SIG-M5 treated with dmso at 0.1 percent for 504 hours (cell line): ENCODE data around the gene STMN3.
"Not testable (repeated sequence)": the region's sequence is repeated elsewhere in the genome, so short reads cannot be mapped to it uniquely, and the experiment has no call there.

Experiments
- DNase-seq: peaks from one replicate; lab custom pipeline; 2025; ENCODE audit not compliant: unreplicated experiment; lab: John Stamatoyannopoulos, UW

Gene STMN3

GRCh38 chr20:63678667-63679465 lies 25.6 kb upstream of the STMN3 start:
- no peak for DNase-seq

- DNase-seq, result no peak
Measured at GRCh38 chr20:63678071-63678470, 24.8 kb upstream of the STMN3 start.

- no peak for DNase-seq
Measured at GRCh38 chr20:63675681-63676368, 22.6 kb upstream of the STMN3 start.

- DNase-seq, result no peak
Measured at GRCh38 chr20:63673951-63674350, 20.7 kb upstream of the STMN3 start.

- DNase-seq, result no peak
Measured at GRCh38 chr20:63672666-63673065, 19.4 kb upstream of the STMN3 start.

- DNase-seq, result not testable (repeated sequence)
Measured at GRCh38 chr20:63671695-63672094, 18.5 kb upstream of the STMN3 start.

- DNase-seq, result no peak
Measured at GRCh38 chr20:63668351-63668750, 15.1 kb upstream of the STMN3 start.

GRCh38 chr20:63667858-63668257 lies 14.6 kb upstream of the STMN3 start:
- DNase-seq, result no peak

GRCh38 chr20:63665708-63666107 lies 12.5 kb upstream of the STMN3 start:
- no peak for DNase-seq

- peak; percentile 26 for DNase-seq
Measured at GRCh38 chr20:63664861-63665594, 11.8 kb upstream of the STMN3 start.

- no peak for DNase-seq
Measured at GRCh38 chr20:63664143-63664851, 11.1 kb upstream of the STMN3 start.

GRCh38 chr20:63663332-63664066 lies 10.3 kb upstream of the STMN3 start:
- no peak for DNase-seq

GRCh38 chr20:63662813-63663189 lies 9.6 kb upstream of the STMN3 start:
- DNase-seq, result no peak

GRCh38 chr20:63661959-63662812 lies 9.0 kb upstream of the STMN3 start:
- DNase-seq, result no peak

GRCh38 chr20:63661108-63661507 lies 7.9 kb upstream of the STMN3 start:
- DNase-seq, result no peak

- no peak for DNase-seq
Measured at GRCh38 chr20:63660622-63661021, 7.4 kb upstream of the STMN3 start.

GRCh38 chr20:63660174-63660573 lies 7.0 kb upstream of the STMN3 start:
- not testable (repeated sequence) for DNase-seq

- no peak for DNase-seq
Measured at GRCh38 chr20:63659370-63659769, 6.1 kb upstream of the STMN3 start.

- peak; percentile 41 for DNase-seq
Measured at GRCh38 chr20:63658749-63659187, 5.5 kb upstream of the STMN3 start.
